ENCODE results near the gene SMPDL3A.
"Not testable (repeated sequence)": the region's sequence is repeated elsewhere in the genome, so short reads cannot be mapped to it uniquely, and the experiment has no call there.

Gene SMPDL3A, protein sequence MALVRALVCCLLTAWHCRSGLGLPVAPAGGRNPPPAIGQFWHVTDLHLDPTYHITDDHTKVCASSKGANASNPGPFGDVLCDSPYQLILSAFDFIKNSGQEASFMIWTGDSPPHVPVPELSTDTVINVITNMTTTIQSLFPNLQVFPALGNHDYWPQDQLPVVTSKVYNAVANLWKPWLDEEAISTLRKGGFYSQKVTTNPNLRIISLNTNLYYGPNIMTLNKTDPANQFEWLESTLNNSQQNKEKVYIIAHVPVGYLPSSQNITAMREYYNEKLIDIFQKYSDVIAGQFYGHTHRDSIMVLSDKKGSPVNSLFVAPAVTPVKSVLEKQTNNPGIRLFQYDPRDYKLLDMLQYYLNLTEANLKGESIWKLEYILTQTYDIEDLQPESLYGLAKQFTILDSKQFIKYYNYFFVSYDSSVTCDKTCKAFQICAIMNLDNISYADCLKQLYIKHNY

DNA sequence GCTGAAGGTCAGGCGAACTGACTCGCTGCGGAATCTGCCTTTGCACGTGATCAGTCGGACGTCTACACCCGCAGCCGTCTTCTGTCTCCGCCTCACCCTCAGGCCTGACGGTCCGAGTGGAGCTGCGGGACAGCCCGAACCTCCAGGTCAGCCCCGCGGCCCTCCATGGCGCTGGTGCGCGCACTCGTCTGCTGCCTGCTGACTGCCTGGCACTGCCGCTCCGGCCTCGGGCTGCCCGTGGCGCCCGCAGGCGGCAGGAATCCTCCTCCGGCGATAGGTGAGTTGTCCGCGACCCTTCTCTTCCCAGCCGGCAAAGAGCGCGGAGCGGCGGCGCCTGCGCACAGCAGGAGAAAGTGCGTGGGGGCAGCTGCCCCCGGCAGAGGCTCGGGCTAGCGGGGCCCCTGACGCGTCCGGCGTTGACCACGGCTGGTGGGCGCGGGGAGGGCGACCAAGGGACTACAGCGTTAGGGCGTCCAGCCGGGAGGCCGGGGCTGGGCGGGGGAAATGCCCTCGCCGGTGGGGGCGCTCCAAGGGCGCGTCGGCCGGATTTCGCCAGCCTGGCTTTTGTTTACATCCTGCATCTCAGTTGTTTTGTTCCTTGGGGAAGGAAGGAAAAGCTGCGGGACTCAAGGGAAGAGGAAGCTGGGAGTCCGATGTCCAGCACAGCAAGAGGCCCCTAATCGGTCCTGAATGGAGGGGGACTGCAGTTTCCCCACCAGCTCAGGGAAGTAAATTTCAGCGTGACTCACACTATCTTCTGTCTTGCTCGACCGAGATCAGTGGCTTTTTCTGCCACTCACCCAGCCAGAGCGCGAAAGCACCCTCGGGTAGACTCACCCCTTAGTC lies at the start of gene SMPDL3A:
TSS of gene SMPDL3A (plus strand) at position 77 of the 846 bp plus-strand sequence. CDS start at position 166, 89 bp downstream.
- peak; percentile 84 for DNase-seq

DNA sequence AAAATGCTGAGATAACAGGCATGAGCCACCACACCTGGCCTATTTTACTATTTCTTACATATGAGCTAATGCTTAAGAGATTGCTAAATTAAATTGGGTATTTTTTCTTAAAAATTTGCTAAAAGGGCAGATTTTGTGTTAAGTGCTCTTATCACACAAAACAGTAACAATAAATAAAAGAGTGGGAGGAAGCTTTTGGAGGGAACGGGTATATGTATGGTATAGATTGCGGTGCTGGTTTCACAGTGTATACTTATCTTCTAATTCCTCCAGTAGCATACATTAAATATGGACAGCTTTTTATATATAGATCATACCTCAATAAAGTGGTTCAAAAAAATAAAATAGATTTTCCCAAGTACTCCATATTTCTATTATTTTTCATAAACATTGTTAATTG lies 49.0 kb upstream of the SMPDL3A start:
- no peak for DNase-seq

DNA sequence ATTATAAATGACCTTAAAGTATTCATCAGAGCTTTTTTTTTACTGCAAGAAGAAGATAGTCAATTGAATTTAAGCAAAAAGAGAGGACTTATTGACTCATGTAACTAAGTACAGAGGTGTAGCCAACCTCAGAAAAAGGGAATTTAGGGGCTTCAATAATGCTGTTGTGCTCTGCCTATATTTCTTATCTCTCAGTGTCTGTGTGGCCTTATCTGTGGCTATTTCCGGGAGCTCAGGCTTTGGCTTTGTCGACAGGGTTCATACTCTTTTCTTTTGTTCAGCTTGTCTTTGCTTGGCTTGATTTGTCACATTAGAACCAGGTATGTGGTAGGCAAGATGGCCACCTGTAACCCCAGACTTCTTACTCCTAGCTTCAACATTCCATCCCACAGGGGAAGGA lies 48.1 kb upstream of the SMPDL3A start:
- DNase-seq: no peak

DNA sequence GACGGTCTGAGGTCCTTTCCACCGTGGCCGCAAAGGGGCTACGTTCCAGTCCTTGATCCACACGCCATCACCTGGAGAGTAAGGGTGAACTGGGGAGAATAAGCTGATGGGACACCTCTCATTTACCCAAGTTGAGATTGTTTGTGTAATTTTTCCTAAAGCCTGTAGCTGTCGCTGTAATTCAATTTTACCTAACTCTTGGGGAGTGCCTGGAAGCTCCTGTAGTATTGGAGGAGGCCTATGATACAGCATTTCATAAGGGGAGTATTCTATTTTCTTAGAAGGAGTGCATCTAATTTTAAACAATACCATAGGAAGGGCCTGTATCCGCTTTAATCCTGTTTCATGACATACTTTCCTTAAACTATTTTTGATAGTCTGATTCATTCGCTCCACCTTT lies 44.8 kb upstream of the SMPDL3A start:
- DNase-seq: not testable (repeated sequence)

DNA sequence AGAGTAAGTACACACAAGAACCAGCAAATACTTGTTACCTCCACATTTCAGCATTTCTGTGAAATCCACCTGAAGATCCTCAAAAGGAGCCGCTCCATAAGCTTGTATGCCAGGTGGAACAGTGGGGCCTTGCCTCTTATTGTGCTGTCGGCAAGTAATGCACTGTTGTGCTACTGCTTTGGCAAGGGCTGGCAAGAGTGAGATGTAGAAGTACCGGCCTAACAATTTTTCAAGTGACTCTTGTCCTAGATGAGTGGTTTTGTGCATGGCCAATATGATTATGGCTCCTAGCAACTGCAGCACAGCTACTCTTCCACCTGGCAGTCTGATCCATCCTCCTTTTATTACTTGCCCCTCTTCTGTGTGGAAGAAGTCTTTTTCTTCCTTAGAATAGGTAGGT lies 44.2 kb upstream of the SMPDL3A start:
- DNase-seq: not testable (repeated sequence)

DNA sequence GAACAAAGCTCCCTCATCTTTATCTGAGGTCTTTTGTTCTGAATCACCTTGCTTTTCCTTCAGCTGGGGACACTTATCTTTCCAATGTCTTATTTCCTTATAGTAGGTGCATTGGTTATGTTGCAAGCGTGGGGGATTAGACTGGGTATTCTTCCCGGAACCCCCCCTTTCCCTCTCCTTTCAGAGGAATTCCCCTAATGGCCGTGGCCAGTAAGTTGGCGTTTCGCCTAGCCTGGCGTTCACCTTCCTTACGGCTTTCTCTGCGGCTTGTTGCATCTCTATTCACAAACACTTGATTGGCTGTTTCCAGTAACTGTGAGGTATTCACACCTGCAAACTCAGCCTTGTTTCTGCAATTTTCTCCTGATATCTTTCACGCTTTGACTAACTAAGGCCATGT lies 42.4 kb upstream of the SMPDL3A start:
- DNase-seq: no peak

DNA sequence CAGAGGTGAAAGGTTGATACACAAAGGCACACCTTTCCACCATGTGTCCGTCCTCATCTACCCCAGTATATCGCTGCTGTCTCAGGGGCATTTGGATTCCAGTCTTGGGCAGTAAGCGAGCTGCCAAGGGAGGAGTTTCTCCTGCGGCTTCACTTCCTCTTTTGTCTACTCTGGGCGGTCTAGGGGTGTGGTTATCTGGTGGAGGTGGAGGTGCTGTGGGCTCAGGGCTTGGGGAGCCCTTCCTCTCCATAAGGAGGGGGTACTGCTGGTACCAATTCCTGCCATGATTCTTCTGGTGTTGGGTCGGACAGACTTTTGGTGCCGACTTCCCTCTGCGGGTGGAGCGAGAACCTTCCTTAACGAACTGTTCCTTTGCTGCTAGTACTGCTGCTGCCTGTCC lies 41.5 kb upstream of the SMPDL3A start:
- no peak for DNase-seq

DNA sequence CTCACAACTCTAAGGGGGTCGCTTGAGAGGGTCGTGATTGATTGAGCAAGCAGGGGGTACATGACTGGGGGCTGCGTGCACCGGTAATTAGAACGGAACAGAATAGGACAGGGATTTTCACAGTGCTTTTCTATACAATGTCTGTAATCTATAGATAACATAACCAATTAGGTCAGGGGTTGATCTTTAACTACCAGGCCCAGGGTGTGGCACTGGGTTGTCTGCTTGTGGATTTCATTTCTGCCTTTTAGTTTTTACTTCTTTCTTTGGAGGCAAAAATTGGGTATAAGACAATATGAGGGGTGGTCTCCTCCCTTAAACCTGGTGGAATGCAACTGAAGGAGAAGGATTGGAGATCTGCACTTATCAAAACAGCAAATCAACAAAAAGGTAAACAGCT lies 40.1 kb upstream of the SMPDL3A start:
- not testable (repeated sequence) for DNase-seq

DNA sequence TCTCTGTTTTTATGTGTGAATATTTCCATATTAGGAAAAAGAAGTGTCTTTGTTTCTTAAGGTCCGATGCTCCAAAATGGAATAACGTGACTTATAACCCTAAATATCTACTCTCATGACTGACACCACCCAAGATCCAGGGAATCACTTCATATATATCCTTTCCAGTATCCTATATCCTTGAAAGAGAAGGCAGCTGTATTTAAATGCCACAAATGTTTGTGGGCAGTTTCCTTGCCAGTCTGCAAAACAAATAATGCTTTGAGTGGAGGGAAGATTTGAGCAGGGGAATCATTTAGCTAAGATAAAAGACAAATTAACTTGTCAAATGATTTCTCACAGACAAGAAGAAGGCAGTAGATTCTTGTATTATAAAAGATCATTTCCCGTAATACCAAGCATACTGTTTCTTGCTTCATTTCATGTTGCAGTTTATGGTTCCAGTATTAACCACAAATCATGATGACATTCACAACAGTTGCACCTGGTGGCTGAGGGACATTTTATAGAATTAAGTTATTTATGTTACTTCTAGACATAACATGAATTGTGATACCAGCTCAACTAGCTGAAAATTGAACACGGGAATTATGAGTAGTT lies 39.5 kb upstream of the SMPDL3A start:
- DNase-seq: no peak

DNA sequence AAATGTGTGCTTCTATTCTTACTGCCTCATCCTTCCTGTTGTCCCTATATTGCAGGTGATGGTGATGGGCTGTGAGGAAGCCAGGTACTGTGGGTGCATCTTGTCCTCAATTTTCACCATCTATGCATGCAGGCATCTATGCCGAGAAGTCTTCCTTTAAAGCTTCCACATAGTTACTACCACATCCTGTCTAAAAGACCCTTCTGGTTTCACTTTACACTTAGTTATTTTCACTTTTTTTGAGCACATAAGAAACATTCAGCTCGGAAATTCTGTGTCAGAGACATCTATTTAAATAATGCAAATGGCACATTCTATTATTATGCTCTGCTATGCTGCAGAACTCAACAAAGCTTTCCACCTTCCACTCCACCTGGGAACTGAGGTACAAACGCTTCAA lies 37.7 kb upstream of the SMPDL3A start:
- no peak for DNase-seq

DNA sequence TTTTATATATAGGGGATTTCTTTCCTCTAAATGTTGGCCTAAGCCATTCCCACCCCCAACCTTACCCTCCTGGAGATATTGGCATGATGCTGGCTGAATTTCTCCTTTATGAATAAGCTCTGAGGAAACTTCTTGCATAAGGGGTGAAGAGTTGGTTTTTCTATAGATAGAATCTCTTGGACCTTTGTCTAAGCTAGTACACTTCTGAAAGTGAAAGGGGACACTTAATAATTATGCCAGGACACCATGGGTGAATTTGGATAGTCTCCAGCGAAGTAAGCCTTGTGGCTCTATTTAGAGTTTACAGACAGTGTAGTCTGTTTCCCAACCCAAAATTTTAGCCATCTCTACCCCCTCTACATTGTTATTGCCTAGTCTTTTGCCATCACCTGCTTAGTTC lies 36.6 kb upstream of the SMPDL3A start:
- DNase-seq: no peak

DNA sequence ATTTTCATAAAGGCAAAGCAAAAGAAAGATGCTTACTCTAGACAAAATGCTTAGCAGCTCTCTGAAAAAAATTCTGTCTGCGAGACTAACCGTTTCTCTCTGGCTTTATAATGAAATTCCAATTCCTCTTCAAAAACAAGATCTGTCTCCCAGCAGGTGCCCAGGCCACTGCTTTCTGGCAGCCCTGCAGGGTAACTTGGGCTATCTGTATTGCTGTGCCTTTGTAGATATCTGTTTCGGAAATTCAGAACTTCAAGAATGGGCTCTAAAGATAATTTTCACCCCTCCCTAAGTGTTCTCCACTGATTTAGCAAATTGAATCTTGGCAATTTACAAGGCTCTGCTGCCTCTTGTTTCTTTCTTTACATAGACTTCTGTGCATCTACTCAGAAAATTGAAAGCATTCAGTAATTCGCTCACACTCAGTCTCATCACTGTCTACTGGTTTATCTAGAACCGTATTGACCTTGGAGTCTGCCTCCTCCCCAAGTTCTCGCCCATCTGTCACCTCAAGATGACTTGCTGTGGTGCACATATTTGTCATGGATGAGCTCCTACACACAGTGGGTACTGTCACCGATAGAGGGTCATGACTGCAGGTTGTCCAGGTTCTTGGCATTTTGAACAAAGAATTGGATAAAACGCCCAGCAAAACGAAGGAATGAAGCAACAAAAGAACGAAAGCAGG lies 35.9 kb upstream of the SMPDL3A start:
- no peak for DNase-seq

DNA sequence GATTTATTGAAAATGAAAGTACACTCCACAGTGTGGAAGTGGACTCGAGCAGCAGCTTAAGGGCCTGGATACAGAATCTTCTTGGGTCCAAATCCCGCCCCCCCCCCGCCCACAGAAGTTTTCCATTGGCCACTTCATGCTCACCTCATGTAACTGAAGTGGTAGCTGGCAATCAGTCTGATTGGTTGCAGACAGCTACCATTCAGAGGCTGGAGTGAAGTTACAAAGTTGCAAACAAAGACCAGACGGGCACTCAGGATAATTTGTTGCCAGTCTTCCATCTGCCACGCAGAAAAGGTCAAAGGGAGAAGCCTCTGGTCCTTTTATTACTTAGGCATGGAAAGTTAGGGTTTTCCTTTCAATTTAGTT lies 35.4 kb upstream of the SMPDL3A start:
- DNase-seq: no peak

DNA sequence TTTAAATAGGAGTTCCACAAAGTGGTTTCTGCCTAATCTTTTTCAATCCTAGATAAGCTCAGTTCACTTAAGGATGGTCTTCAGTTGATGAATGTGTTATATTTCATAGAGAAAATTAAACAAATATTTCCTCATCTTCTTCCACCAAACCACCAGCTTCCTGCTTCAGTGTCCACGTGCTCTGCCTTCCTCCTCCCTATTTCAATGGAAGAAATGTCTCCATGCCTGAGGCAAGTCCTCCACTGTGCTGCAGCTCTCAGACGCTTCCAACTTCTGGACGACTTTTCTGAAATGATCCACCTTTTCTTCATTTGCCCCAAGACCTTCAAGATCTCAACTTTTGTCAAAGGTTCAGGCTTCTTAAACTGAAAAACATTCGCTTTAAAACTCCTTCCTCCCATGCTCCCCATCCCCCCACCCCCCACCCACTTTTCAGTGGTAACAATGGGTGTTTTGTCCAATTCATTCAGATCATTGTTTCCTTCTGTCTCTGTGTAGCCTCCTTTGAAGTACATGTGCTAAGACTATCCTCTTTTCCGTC lies 34.8 kb upstream of the SMPDL3A start:
- no peak for DNase-seq

DNA sequence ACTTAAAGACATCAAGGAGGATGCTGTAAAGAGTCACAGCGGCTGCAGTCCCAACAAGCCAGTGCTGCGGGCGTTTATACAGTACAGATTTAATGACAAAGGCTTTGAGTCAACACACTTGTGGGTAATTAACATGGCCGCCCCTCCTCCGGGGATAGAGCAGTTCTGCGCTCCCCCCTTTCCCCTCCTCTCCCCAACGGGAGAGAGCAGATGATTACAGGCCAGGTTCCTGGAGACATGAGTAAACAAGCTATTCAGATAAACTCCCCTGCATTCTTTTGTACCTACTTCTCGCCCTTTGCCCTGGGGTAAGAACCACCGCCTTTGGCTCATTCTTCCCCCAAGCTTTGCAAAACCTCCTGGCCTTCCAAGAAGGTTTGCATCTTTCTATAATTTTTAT lies 33.2 kb upstream of the SMPDL3A start:
- no peak for DNase-seq

DNA sequence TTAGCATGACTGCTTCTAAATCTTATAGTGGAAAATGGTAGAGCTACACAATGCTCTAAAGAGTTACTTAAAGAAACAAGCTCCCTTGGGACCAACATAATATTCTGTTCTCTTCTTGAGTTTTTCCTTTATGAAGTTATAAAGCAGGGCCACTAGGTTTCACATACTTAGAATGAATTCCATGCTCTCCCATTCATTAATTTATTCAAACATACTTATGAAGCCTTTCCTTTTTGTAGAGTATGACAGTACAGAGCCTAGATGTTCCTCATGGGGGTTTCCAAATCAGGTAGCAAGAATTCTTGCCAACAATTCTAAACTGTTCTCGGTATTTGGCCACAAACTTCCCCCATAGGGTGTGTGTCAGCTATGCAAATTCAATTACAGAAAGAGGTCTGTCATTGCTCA lies 30.1 kb upstream of the SMPDL3A start:
- no peak for DNase-seq

DNA sequence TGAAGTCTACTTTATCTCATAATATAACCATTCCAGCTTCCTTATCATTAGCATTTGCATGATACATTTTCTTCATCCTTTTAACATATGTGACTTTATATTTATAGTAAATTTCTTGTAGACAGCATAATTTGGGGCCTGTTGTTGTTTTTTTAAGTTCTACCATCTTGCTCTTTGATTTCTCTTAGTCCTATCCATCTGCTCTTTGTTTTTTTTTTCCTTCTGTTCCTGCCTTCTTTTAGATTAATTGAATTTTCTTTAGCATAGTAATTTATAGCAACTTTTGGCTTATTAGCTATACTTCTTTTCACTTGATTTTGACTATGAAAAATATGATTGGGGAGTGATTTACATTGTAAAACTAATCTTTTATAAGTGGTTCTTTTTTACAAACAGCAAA lies 28.7 kb upstream of the SMPDL3A start:
- DNase-seq: no peak

DNA sequence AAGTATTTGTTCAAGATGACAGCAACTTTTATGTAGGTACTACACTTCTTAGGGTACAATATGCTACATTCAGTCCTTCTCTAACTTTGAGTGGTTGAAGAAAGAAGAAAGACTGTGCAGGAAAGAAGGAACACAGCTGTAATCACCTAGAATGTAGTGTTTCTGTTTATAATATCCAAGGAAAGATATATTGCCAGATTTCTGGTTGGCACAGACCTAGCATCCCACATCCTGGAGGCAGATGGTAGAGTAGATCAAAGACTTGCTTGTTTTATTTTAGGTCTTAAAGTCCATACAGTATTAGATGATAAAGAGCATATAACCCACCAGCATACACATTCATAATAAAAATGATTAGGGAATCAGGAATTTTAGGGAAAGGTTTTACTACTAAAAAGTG lies 22.8 kb upstream of the SMPDL3A start:
- no peak for DNase-seq

DNA sequence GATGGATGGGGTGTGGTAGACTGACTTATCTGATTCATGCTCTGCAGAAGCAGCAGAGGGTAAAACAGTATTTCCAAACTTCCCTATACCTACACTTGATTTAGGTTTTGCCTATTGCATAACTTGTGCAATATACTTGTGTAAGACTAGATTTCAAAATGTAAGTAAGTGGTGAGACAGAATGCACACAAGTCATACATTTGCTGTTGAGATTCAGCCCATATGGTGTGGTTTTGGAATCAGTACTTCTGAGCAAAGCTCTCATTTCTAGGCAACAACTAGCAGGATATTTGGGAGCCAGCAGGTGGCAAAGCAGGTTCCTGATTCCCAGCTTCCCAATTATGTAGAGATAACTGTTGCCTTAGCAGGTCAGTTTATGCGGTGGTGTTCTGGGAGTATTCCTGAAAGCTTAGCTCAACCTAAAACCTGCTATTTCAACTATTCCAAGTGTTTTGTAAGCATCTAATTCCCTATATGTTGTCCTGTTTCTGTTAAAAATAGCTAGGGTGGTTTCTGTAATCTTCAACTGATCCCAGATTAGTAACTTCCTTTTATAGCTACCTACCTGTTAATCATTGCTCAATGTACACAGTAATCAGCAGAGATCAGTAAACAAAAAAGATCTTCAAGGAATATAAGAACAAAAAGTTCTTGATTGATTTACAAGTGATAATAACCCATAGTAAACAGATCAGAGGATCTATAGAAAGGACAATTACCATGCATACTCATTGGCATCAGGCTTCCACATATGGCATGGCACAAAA lies 18.0 kb upstream of the SMPDL3A start:
- DNase-seq: no peak

DNA sequence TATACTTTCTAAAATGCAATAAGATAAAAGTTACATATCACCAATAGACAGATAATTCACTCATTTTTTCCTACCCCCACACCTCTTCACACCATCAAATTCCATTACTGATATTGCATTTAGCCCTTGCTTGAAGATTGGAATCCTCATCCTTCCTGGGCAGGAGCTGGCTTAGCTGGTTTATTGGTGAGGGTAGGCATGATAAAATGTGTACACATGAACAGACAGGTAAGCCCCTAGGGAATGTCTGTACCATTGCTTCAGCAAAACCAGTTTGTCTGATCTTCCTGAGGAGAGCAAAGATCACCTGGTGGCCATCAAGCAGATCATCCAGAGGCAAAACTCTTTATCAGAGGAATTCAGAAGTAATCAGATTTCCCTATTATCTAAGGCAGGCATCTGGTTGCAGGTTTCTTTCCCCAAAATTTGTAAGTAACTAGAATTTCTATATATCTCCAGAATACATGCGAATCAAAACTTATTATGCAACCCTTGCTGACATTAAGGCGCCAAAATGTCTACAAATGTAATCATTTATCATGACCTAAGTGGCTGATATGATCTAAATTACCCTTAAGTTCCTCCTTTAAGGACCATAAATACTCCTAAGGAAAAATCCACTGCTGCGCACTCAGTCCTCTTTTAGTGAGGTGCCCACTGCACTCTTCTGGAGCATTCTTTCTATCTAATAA lies 16.2 kb upstream of the SMPDL3A start:
- DNase-seq: no peak

DNA sequence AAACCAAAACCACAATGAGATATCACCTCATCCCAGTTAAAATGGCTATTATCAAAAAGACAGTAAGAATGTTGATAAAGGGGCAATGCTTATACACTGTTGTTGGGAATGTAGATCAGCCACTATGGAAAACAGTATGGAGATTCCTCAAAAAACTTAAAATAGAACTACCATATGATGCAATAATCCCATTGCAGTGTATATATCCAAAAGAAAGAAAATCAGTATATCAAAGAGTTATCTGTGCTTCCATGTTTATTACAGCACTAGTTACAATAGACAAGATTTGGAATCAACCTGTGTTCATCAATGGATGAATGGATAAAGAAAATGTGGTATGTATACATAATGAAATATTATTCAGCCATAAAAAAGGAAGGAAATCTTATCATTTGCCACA lies 13.1 kb upstream of the SMPDL3A start:
- DNase-seq: no peak
